ENCODE results near the gene SCEL.

Gene SCEL

GRCh38 chr13:77521595-77522367 is 13.7 kb upstream of the SCEL start:
- no peak for DNase-seq (ENCODE audit: low read depth)

DNA sequence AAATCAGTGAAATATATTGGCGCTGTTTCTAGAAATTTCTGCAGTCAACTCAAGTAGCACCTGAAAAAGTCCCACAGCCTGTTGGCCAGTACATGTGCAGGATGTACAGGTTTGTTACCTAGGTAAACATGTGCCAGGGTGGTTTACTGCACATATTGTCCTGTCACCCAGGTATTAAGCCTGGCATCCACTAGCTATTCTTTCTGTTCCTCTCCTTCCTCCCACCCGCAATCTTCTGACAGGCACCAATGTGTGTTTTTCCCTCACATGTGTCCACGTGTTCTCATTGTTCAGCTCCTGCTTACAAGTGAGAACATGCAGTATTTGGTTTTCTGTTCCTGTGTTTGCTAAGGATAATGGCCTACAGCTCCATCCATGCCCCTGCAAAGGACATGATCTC is 13.1 kb upstream of the SCEL start:
- DNase-seq (ENCODE audit: low read depth) = no peak

GRCh38 chr13:77523386-77523785 is 12.1 kb upstream of the SCEL start:
- no peak for DNase-seq (ENCODE audit: low read depth)

GRCh38 chr13:77523834-77524728 is 11.4 kb upstream of the SCEL start:
- no peak for DNase-seq (ENCODE audit: low read depth)

DNA sequence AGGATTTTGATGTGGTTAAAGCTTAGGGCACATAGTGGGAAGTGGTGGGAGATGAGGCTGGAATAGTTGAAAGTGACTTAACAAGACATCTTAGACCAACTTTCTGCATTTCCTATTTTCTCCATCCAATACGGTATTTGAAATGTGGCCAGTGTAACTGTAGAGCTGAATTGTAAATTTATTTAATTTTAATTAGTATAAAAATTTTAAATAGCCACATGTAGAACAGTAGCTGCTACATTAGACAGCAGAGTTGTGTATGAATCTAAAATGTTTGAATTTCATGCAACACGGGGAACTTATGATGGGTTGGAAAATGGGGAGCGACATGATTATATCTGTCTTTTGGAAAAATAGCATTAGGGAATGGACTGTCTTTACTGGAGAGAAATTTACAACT is 7.1 kb upstream of the SCEL start:
- no peak for DNase-seq (ENCODE audit: low read depth)

GRCh38 chr13:77528834-77529500 is 6.5 kb upstream of the SCEL start:
- DNase-seq (ENCODE audit: low read depth) = no peak

- no peak for DNase-seq (ENCODE audit: low read depth)
Observed at GRCh38 chr13:77529501-77529840, 6.0 kb upstream of the SCEL start.

GRCh38 chr13:77530875-77531274 is 4.6 kb upstream of the SCEL start:
- no peak for DNase-seq (ENCODE audit: low read depth)

GRCh38 chr13:77532983-77533382 is 2.5 kb upstream of the SCEL start:
- DNase-seq (ENCODE audit: low read depth) = no peak

DNA sequence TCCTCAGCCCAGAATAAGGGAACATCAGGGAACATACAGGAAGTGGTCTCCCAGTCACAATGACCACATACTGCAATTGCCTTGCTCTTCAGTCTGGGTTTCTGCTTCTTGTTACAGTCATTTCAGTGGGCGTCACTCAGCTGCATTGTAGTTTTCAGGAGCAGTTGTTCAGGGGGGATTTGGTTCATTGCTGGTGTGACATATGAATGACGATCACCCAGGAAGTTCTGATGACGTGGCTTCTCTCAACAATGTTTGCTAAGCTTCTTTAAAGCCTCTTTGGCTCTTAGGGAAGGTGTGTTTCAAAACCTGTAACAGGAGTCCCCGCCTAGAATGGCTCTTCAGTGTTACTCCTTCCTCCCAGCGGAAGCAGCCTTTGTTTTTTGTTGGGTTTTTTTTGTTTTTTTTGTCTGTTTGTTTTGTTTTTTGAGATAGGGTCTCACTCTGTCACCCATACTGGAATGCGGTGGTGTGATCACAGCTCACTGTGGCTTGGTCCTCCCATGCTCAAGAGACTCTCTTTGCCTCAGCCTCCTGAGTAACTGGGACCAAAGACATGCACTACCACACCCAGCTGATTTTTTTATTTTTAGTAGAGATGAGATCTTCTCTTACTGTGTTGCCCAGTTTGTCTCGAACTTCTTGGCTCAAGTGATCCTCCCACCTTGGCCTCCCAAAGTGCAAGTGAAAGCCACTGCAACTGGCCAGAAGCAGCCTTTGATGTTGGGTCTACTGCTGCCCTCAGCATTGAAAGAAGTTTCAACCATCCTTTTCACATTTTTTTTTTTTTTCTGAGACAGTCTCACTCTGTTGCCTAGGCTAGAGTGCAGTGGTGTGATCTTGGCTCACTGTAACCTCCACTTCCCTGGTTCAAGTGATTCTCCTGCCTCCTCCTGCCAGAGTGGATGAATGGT is 1.4 kb upstream of the SCEL start:
- DNase-seq (ENCODE audit: low read depth) = no peak

GRCh38 chr13:77536358-77536757 is 852 bp downstream of the SCEL start:
- DNase-seq (ENCODE audit: low read depth) = no peak

DNA sequence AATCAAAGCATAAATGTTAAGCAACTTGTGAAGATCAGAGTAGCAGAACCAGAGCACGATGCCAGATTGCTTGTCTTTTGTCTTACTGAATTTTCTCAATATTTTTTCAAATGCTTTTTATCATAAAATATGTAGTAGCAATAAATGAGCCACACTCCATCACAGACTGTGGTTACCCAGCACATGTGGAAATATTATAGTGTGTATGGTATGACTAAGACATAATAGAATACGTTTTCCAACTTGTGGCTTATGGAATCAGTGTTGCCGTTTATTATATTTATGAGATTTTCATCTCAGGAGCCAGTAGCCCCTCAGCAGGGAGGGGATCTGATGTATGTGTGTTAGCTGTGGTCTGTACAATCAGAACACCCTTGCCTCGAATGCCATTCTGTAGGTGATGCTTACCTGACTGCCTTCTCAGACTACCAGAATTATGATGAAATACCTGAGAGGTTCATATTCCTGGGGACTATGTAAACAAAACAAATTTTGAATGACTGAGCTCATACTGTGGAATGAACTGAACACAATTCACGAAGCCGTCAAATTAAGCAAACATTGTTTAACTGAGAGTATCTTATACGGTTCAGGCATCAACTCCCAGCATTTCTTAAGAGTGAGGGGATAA is 1.9 kb downstream of the SCEL start:
- DNase-seq (ENCODE audit: low read depth) = no peak

DNA sequence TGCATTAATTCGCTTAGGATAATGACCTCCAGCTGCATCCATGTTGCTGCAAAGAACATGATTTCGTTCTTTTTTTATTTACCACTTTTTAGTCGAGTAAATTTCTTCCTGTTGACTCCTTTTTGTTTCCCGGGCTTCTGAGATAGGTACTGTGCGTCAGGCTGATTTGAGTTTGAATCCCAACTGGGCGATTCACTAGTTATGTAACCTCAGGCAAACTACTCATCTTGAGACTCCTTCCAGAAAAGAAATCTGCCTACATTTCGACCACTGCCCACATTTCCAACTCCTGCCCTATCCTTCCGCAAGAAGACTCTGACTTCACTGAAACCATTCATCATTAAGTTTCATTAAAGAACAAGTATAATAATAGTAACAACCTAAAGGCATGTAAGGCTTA is 8.2 kb downstream of the SCEL start:
- DNase-seq (ENCODE audit: low read depth) = no peak

- no peak for DNase-seq (ENCODE audit: low read depth)
Observed at GRCh38 chr13:77544355-77544754, 8.8 kb downstream of the SCEL start.

GRCh38 chr13:77544758-77545338 is 9.3 kb downstream of the SCEL start:
- no peak for DNase-seq (ENCODE audit: low read depth)

- no peak for DNase-seq (ENCODE audit: low read depth)
Observed at GRCh38 chr13:77545626-77546412, 10.3 kb downstream of the SCEL start.

DNA sequence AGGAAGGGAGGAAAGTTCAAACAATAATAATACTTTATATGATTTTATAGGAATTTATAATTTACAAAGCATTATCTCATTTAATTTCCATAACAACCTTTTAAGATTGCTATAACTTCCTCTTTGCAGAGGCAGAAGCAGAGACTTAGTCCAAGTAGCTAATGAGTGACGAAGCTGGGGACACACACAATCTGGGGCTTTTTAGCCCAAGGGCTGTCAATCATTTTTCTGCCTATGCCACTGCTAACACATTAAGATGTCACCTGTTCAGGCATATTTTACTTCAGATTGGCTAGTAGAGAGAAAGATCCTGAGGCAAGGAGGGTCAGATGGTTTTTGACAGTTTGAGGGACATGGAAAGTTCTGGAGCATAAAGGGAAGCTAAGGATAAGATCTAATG is 12.6 kb downstream of the SCEL start:
- DNase-seq (ENCODE audit: low read depth) = no peak

GRCh38 chr13:77548594-77548993 is 13.1 kb downstream of the SCEL start:
- no peak for DNase-seq (ENCODE audit: low read depth)

DNA sequence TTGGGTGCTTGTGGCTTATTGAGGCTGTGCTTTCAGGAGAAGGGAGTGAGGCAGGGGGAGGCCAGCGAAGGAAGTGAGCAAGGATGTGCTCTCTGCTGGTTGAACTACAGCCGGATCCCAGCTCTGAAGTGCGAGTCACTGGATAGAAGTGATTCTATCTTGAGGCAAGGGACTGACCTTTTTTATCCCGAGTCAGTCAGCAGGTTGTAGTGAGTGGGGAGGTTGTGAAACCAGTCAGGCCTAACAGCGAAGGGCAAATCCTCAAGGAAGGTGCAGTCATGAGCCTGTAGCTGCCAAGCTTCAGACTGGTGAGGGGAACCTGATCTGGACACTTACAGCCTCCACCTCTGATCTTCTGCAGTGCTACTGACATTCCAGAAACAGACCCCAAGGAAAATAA is 18.6 kb downstream of the SCEL start:
- DNase-seq (ENCODE audit: low read depth) = no peak

- no peak for DNase-seq (ENCODE audit: low read depth)
Observed at GRCh38 chr13:77555246-77555645, 19.7 kb downstream of the SCEL start.
